Neural cell (in vitro differentiated cells): ENCODE data around the gene DGCR8. TPM values are rescaled to one million over a fixed set of nuclear protein-coding genes. Genes with fewer than 3 reads are reported as not detected.

Experiments
- H2AFZ ChIP-seq: fragments of 200-600, 300-800 bp; sonication (generic), shearing (Covaris generic); 2 replicates; pipeline ENCODE4 v1.6.0; 2014; ENCODE audit warnings: low read depth, mild to moderate bottlenecking, antibody characterized with exemption, low read length, moderate library complexity
- H3F3A ChIP-seq: fragments of 200-600 bp; shearing (Covaris generic); 2 replicates; pipeline ENCODE4 v1.6.1; 2016; ENCODE audit warnings: mild to moderate bottlenecking, moderate library complexity, mixed read lengths, antibody characterized with exemption, low read length; ENCODE audit not compliant: insufficient read depth, poor library complexity, severe bottlenecking
- H3K27ac ChIP-seq: fragments of 200-600, 300-800 bp; sonication (generic), shearing (Covaris generic); 2 replicates; pipeline ENCODE4 v1.5.1; 2014; ENCODE audit warnings: mild to moderate bottlenecking, low read length, moderate library complexity
- H3K27me3 ChIP-seq: fragments of 300-800, 200-600 bp; sonication (generic), shearing (Covaris generic); 2 replicates; pipeline ENCODE4 v1.6.0; 2014; ENCODE audit warnings: mild to moderate bottlenecking, low read depth, low read length, moderate library complexity; ENCODE audit not compliant: insufficient read depth
- H3K36me3 ChIP-seq: fragments of 300-800, 200-600 bp; sonication (generic), shearing (Covaris generic); 2 replicates; pipeline ENCODE4 v1.5.1; 2014; ENCODE audit warnings: mild to moderate bottlenecking, antibody characterized with exemption, low read length, moderate library complexity; ENCODE audit not compliant: insufficient read depth
- H3K4me2 ChIP-seq: fragments of 300-800, 200-600 bp; sonication (generic), shearing (Covaris generic); 2 replicates; pipeline ENCODE4 v1.6.0; 2014; ENCODE audit warnings: mild to moderate bottlenecking, low read length
- H3K4me3 ChIP-seq: fragments of 300-800, 200-600 bp; sonication (generic), shearing (Covaris generic); 2 replicates; pipeline ENCODE4 v1.5.1; 2014; ENCODE audit warnings: mild to moderate bottlenecking, low read length, moderate library complexity
- H3K79me2 ChIP-seq: fragments of 200-600 bp; shearing (Covaris generic); replicated peaks from 2 replicates; pipeline ENCODE4 v1.6.0; 2014; ENCODE audit warnings: mild to moderate bottlenecking, low read length, moderate library complexity; ENCODE audit not compliant: insufficient read depth
- H3K9ac ChIP-seq: fragments of 300-800, 200-600 bp; sonication (generic), shearing (Covaris generic); 2 replicates; pipeline ENCODE4 v1.6.1; 2016; ENCODE audit warnings: mild to moderate bottlenecking, low read length, mixed read lengths
- H3K9me2 ChIP-seq: fragments of 200-600 bp; shearing (Covaris generic); 2 replicates; pipeline ENCODE4 v1.6.1; 2016; ENCODE audit warnings: mild to moderate bottlenecking, low read length, mixed read lengths; ENCODE audit not compliant: insufficient read depth
- H3K9me3 ChIP-seq: fragments of 200-600, 300-800 bp; sonication (generic), shearing (Covaris generic); 2 replicates; pipeline ENCODE4 v1.6.1; 2016; ENCODE audit warnings: mild to moderate bottlenecking, mixed run types, low read length, moderate library complexity, mixed read lengths
- H4K20me1 ChIP-seq: fragments of 200-600 bp; shearing (Covaris generic); 2 replicates; pipeline ENCODE4 v1.6.1; 2016; ENCODE audit warnings: mild to moderate bottlenecking, mixed run types; ENCODE audit not compliant: insufficient read depth
- CTCF ChIP-seq: fragments of 450-650 bp; IDR thresholded peaks from 2 replicates; pipeline ENCODE4 v1.5.1; 2014; ENCODE audit warnings: antibody characterized with exemption, mild to moderate bottlenecking, moderate library complexity; ENCODE audit not compliant: poor library complexity, severe bottlenecking
- EP300 ChIP-seq: fragments of 450-650 bp; conservative IDR thresholded peaks from 2 replicates; pipeline ENCODE4 v1.6.1; 2014; ENCODE audit warnings: antibody characterized with exemption, mild to moderate bottlenecking, moderate library complexity; ENCODE audit not compliant: poor library complexity, severe bottlenecking
- EZH2 ChIP-seq: fragments of 200-600, 300-800 bp; shearing (Covaris generic), sonication (generic); IDR thresholded peaks from 2 replicates; pipeline ENCODE4 v1.6.1; 2014; ENCODE audit warnings: antibody characterized with exemption, low read length, borderline replicate concordance, mild to moderate bottlenecking; ENCODE audit not compliant: insufficient read depth, poor library complexity, severe bottlenecking
- MXI1 ChIP-seq: fragments of 450-650 bp; conservative IDR thresholded peaks from 2 replicates; pipeline ENCODE4 v1.6.1; 2014; ENCODE audit warnings: antibody characterized with exemption, mild to moderate bottlenecking; ENCODE audit not compliant: poor library complexity, severe bottlenecking
- POLR2AphosphoS5 ChIP-seq: IDR thresholded peaks from 2 replicates; pipeline ENCODE4 v1.6.1; 2012
- RAD21 ChIP-seq: fragments of 450-650 bp; conservative IDR thresholded peaks from 2 replicates; pipeline ENCODE4 v1.6.1; 2014; ENCODE audit warnings: antibody characterized with exemption, mild to moderate bottlenecking, moderate library complexity
- REST ChIP-seq: IDR thresholded peaks from 2 replicates; pipeline ENCODE4 v1.6.1; 2012; ENCODE audit warnings: borderline replicate concordance
- SMC3 ChIP-seq: fragments of 450-650 bp; conservative IDR thresholded peaks from 2 replicates; pipeline ENCODE4 v1.6.1; 2014; ENCODE audit warnings: antibody characterized with exemption, mild to moderate bottlenecking, moderate library complexity; ENCODE audit not compliant: poor library complexity
- TAF1 ChIP-seq: IDR thresholded peaks from 2 replicates; pipeline ENCODE4 v1.6.1; 2012; ENCODE audit warnings: low read depth
- polyA plus RNA-seq: library from polyadenylated mRNA; depleted of rRNA; stranded (reverse); fragments of >200 nt; gene quantifications from 2 replicates; pipeline ENCODE4 v1.2.3, GENCODE V29; 2014

DGCR8 gene
- polyA plus RNA-seq, 1 donor from 2014 or later = 48.9 TPM

GRCh38 chr22:20126284-20127029, 46.4 kb downstream of the DGCR8 start:
- H3K36me3 ChIP-seq = no peaks in the 10 kb centered on the region

GRCh38 chr22:20127318-20127868, 47.4 kb downstream of the DGCR8 start:
- Histone ChIP-seq H2AFZ (no peak overlapping the region), H3K36me3 (no peaks in the 10 kb centered on the region), H3K79me2 (peaks cover 1% of the 10 kb centered on the region), H3K4me3 (no peak overlapping the region), H3K4me2 (no peak overlapping the region), H4K20me1 (no peaks in the 10 kb centered on the region), H3K9me3 (no peaks in the 10 kb centered on the region), H3K27me3 (no peaks in the 10 kb centered on the region), H3K9ac (no peak overlapping the region), H3K27ac (no peak overlapping the region), H3K9me2 (no peaks in the 10 kb centered on the region), H3F3A (no peaks in the 10 kb centered on the region)
- no peak for TF ChIP-seq EZH2
- TF ChIP-seq MXI1 = no peak
- no peak for TF ChIP-seq SMC3
- no peak for TF ChIP-seq EP300
- no peak for TF ChIP-seq REST
- no peak for TF ChIP-seq TAF1
- no peak for TF ChIP-seq CTCF
- TF ChIP-seq POLR2AphosphoS5 = no peak
- no peak for TF ChIP-seq RAD21

More at GRCh38 chr22:20126284-20127029, 46.4 kb downstream of the DGCR8 start:
- Histone ChIP-seq H3K27me3 (no peaks in the 10 kb centered on the region), H2AFZ (no peak overlapping the region), H3K9me3 (no peaks in the 10 kb centered on the region), H3K4me3 (no peak overlapping the region), H3K4me2 (no peak overlapping the region), H3K9ac (no peak overlapping the region), H3K9me2 (no peaks in the 10 kb centered on the region), H4K20me1 (no peaks in the 10 kb centered on the region), H3K79me2 (peaks cover 4% of the 10 kb centered on the region), H3K27ac (no peak overlapping the region), H3F3A (no peaks in the 10 kb centered on the region)
- TF ChIP-seq RAD21 (no peak), TAF1 (no peak), CTCF (no peak)
